Measurements from ENCODE around the gene BTBD2. TPM values are rescaled to one million over a fixed set of nuclear protein-coding genes. Genes with fewer than 3 reads are reported as not detected.
A peak's percentile ranks its signal among the peaks of the same experiment; 100 is the strongest.

BTBD2 gene
- total and polyA plus RNA-seq, 2 donors (not counting 1 experiment from before 2014, with no cell fraction given): 75.2 to 85.6 TPM

GRCh38 chr19:1962674-1963073, 52.8 kb downstream of the BTBD2 start:
- ATAC-seq (ENCODE audit: low read depth) (no peak), DNase-seq (no peak)
- Histone ChIP-seq H4K20me1 (ENCODE audit: control insufficient read depth, insufficient read depth, low read length, poor library complexity, severe bottlenecking) (peaks cover 85% of the 10 kb centered on the region), H3K4me2 (replicated peaks; ENCODE audit: low read depth, low read length, poor library complexity, severe bottlenecking) (no peak overlapping the region), H3K4me1 (ENCODE audit: control insufficient read depth in 2 of 2, insufficient read depth in 2 of 2, low read length in 2 of 2) (peaks cover 3 to 18% of the 10 kb centered on the region in 2 donors), H3K9ac (ENCODE audit: low read length) (no peak overlapping the region), H3K4me3 (ENCODE audit: control extremely low read depth in 1 of 5, extremely low read depth in 1 of 5, insufficient read depth in 1 of 5, low read depth in 2 of 5, low read length in 4 of 5) (no peak overlapping the region), H3K36me3 (replicated peaks in 1 of 2; ENCODE audit: control extremely low read depth in 1 of 2, control insufficient read depth in 1 of 2, extremely low read depth in 1 of 2, insufficient read depth in 2 of 2, low read length in 1 of 2) (peaks cover 0 to 19% of the 10 kb centered on the region in 2 experiments), H3K9me3 (ENCODE audit: control extremely low read depth in 1 of 3, control insufficient read depth in 2 of 3, insufficient read depth in 1 of 3, low read length in 2 of 3) (peaks cover 0 to 2% (median 0%) of the 10 kb centered on the region in 3 donors), H3K79me2 (ENCODE audit: control insufficient read depth, insufficient read depth, low read length) (peaks cover 89% of the 10 kb centered on the region), H3K27me3 (replicated peaks in 1 of 4; ENCODE audit: control extremely low read depth in 1 of 4, control insufficient read depth in 3 of 4, insufficient read depth in 4 of 4, low read length in 3 of 4) (no peaks in the 10 kb centered on the region), H2AFZ (ENCODE audit: insufficient read depth, low read depth, low read length, poor library complexity, severe bottlenecking) (no peak overlapping the region), H3K27ac (ENCODE audit: low read length in 2 of 2) (no peak overlapping the region)
- Mint-ChIP-seq H3K27ac (peak overlapping the region; percentile 10), H3K27me3 (no peaks in the 10 kb centered on the region), H3K4me1 (peaks cover 30% of the 10 kb centered on the region), H3K4me3 (no peak overlapping the region), H3K9me3 (ENCODE audit: insufficient read depth) (no peaks in the 10 kb centered on the region)
- TF ChIP-seq CTCF (IDR thresholded peaks at IDR 0.05) (no peak), EZH2 (IDR thresholded peaks at IDR 0.05; ENCODE audit: borderline replicate concordance, insufficient read depth, low read depth, low read length, poor library complexity, severe bottlenecking) (no peak)
- WGBS (ENCODE audit: insufficient coverage): 98% methylated on average over 22 of the region's 23 CpGs
- ChIA-PET CTCF (no interaction called here), POLR2A (interaction anchor here (0.5 kb wide), 1 partner anchor 44 kb away, joined by 5 read pairs; no protein-coding TSS in a partner anchor)
- intact Hi-C loops (cut with micrococcal nuclease): no loop called here

- ChIA-PET POLR2A (interaction anchor here (0.6 kb wide), 1 partner anchor 21 kb away, joined by 3 read pairs; no protein-coding TSS in a partner anchor), CTCF (no interaction called here)
- no peak for ATAC-seq (ENCODE audit: low read depth)
Measured at GRCh38 chr19:1961000-1961883, 54.3 kb downstream of the BTBD2 start.

More at GRCh38 chr19:1961000-1961883, 54.3 kb downstream of the BTBD2 start:
- Histone ChIP-seq H3K4me3 (ENCODE audit: control extremely low read depth in 1 of 5, extremely low read depth in 1 of 5, insufficient read depth in 1 of 5, low read depth in 2 of 5, low read length in 4 of 5) (no peak overlapping the region), H3K4me1 (ENCODE audit: control insufficient read depth in 2 of 2, insufficient read depth in 2 of 2, low read length in 2 of 2) (peaks cover 3 to 11% of the 10 kb centered on the region in 2 donors), H3K27ac (ENCODE audit: low read length in 2 of 2) (no peak overlapping the region), H3K36me3 (replicated peaks in 1 of 2; ENCODE audit: control extremely low read depth in 1 of 2, control insufficient read depth in 1 of 2, extremely low read depth in 1 of 2, insufficient read depth in 2 of 2, low read length in 1 of 2) (peaks cover 0 to 20% of the 10 kb centered on the region in 2 experiments), H3K79me2 (ENCODE audit: control insufficient read depth, insufficient read depth, low read length) (peaks cover 91% of the 10 kb centered on the region), H3K27me3 (replicated peaks in 1 of 4; ENCODE audit: control extremely low read depth in 1 of 4, control insufficient read depth in 3 of 4, insufficient read depth in 4 of 4, low read length in 3 of 4) (no peaks in the 10 kb centered on the region), H3K9ac (ENCODE audit: low read length) (no peak overlapping the region), H3K9me3 (ENCODE audit: control extremely low read depth in 1 of 3, control insufficient read depth in 2 of 3, insufficient read depth in 1 of 3, low read length in 2 of 3) (peaks cover 0 to 2% (median 0%) of the 10 kb centered on the region in 3 donors), H3K4me2 (replicated peaks; ENCODE audit: low read depth, low read length, poor library complexity, severe bottlenecking) (no peak overlapping the region), H2AFZ (ENCODE audit: insufficient read depth, low read depth, low read length, poor library complexity, severe bottlenecking) (no peak overlapping the region), H4K20me1 (ENCODE audit: control insufficient read depth, insufficient read depth, low read length, poor library complexity, severe bottlenecking) (peaks cover 87% of the 10 kb centered on the region)
- TF ChIP-seq EZH2 (IDR thresholded peaks at IDR 0.05; ENCODE audit: borderline replicate concordance, insufficient read depth, low read depth, low read length, poor library complexity, severe bottlenecking): no peak
- no peak for TF ChIP-seq CTCF (IDR thresholded peaks at IDR 0.05)
- no peak for DNase-seq
- H3K27ac Mint-ChIP-seq: peak overlapping the region; percentile 11
- H3K27me3 Mint-ChIP-seq: no peaks in the 10 kb centered on the region
- peaks cover 26% of the 10 kb centered on the region for H3K4me1 Mint-ChIP-seq
- H3K9me3 Mint-ChIP-seq (ENCODE audit: insufficient read depth): no peaks in the 10 kb centered on the region
- intact Hi-C loops (cut with micrococcal nuclease): no loop called here
- no peak overlapping the region for H3K4me3 Mint-ChIP-seq
- 94% methylated on average over 36 of the region's 42 CpGs for WGBS (ENCODE audit: insufficient coverage)

Measured in B cell (primary cell).